LNCAP (cell line): Measurements from ENCODE around the gene CT45A10.
A peak's percentile ranks its signal among the peaks of the same experiment; 100 is the strongest.
"Not testable (repeated sequence)": the region's sequence is repeated elsewhere in the genome, so short reads cannot be mapped to it uniquely, and the experiment has no call there.

Source experiments
- CTCF ChIP-seq: fragments of 450-650 bp; IDR thresholded peaks from 2 replicates; pipeline ENCODE4 v1.5.1; 2017; ENCODE audit warnings: mild to moderate bottlenecking

The CT45A10 gene

GRCh38 chrX:135890087-135890585 is 3.1 kb downstream of the CT45A10 start:
- no peak for TF ChIP-seq CTCF

GRCh38 chrX:135888976-135889375 is 4.3 kb downstream of the CT45A10 start:
- peak; percentile 18; the same call in 1 of the 2 replicates for TF ChIP-seq CTCF

GRCh38 chrX:135871712-135872111 is 21.5 kb downstream of the CT45A10 start, which contains the start of gene CT45A9:
CT45A9 (minus strand) TSS chrX:135871812; CDS start chrX:135868061, 3,751 bp downstream.
- TF ChIP-seq CTCF, result not testable (repeated sequence)

- not testable (repeated sequence) for TF ChIP-seq CTCF
Observed at GRCh38 chrX:135854438-135854837, 38.8 kb downstream of the CT45A10 start, which contains the start of gene CT45A8. CT45A8 (minus strand) TSS chrX:135854538; CDS start chrX:135850783, 3,755 bp downstream.

- TF ChIP-seq CTCF, result not testable (repeated sequence)
Observed at GRCh38 chrX:135837180-135837579, 56.1 kb downstream of the CT45A10 start, which contains the start of gene CT45A7. CT45A7 (minus strand) TSS chrX:135837280; CDS start chrX:135833533, 3,747 bp downstream.
